Measurements from ENCODE around the gene RBPJL. TPM values are rescaled to one million over a fixed set of nuclear protein-coding genes. Genes with fewer than 3 reads are reported as not detected.

RBPJL gene
- total RNA-seq, 4 donors from 2014 or later, result not detected

DNA sequence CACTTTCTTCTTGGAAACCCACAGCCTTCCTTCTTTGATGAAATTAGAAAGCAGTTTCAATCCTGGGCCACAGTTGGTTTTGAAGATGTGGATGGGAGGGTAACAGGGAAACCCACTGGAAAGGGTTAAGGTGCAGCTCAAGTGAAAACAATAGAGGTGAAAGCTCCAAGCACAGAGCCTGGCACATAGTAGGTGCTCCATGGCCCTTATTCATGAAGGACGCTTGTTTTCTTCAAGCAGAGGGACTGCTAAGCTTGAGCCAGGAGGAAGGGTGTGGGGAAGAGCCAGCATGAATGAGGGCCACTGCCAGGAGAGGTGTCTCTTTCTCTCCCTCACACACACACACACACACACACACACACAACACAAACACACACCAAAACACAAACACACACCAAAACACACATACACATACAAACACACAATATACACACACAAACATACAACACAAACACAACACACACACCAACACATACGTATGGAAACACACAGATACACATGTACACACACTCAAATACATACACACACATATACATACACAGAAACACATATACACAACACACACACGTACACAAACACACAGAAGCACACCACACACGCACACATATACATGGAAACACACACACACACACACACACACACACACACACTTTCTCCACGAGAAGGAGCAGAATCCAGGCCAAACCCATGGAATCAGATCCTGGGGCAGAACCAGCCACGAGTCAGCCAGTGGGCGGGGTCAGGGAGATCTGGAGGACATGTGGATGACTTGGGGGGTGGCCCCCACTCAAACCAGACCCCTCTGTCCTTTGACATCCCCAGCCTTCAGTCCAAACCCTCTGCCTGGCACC, 23.7 kb upstream of the RBPJL start:
- no peak for TF ChIP-seq POLR2AphosphoS5 (IDR thresholded peaks at IDR 0.05)
- TF ChIP-seq EP300 (IDR thresholded peaks at IDR 0.05; ENCODE audit: low read depth), result no peak
- TF ChIP-seq POLR2A (IDR thresholded peaks at IDR 0.05), result no peak
- TF ChIP-seq, protein P1, sequence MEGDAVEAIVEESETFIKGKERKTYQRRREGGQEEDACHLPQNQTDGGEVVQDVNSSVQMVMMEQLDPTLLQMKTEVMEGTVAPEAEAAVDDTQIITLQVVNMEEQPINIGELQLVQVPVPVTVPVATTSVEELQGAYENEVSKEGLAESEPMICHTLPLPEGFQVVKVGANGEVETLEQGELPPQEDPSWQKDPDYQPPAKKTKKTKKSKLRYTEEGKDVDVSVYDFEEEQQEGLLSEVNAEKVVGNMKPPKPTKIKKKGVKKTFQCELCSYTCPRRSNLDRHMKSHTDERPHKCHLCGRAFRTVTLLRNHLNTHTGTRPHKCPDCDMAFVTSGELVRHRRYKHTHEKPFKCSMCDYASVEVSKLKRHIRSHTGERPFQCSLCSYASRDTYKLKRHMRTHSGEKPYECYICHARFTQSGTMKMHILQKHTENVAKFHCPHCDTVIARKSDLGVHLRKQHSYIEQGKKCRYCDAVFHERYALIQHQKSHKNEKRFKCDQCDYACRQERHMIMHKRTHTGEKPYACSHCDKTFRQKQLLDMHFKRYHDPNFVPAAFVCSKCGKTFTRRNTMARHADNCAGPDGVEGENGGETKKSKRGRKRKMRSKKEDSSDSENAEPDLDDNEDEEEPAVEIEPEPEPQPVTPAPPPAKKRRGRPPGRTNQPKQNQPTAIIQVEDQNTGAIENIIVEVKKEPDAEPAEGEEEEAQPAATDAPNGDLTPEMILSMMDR (IDR thresholded peaks at IDR 0.05), result no peak
- Histone ChIP-seq H3K4me3 (no peak overlapping the region), H3K36me3 (no peaks in the 10 kb centered on the region), H3K27me3 (peaks cover 6% of the 10 kb centered on the region), H3K9me3 (no peaks in the 10 kb centered on the region), H3K27ac (no peak overlapping the region), H3K4me1 (no peaks in the 10 kb centered on the region)
- 61 to 81% methylated on average over 2 to 7 of the region's 7 CpGs for WGBS, 2 donors (ENCODE audit: low coverage in 1 of 2)
- DNase-seq, result no peak
- intact Hi-C loops (cut with DNase I; ENCODE audit: low total_unique reads) (no loop called here), in situ Hi-C loops (cut with MboI; ENCODE audit: low pct_ligation_motif_present in 1 of 4, low pct_unique_long_range_greater_than_20kb in 1 of 4, low sequenced_read_pairs in 3 of 4) (loop anchor here in 2 of 4 donors (25.0 kb wide), 3 partner anchors 171 to 271 kb away; partner anchors contain the start of genes KCNS1 (in 1 of the 2), WFDC12 (in 1 of the 2) and WFDC5 (in 1 of the 2))

DNA sequence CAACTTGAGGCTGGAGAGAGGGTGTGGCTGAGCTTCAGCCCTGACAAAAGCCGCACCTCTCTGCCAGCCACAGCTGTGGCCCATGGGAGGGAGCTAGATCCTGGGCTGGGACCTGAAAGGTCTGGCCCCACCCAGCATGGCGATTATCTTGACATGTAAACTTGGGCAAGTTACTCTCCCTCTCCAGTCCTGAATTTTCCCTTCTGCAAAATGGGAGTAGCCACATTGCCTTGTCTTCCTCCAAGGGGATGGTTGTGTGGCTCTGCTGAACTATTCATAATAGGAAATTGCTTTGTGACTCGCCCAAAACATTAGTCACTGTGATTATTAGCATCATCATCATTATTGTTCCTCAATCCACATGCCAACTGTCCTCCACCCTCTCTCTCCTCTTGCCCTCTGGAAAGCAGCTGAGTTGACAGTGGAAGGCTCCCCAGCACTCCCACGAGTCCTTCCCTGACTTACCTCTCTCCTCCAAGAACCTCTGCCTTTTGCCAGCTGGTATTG, 23.0 kb upstream of the RBPJL start:
- no peaks in the 10 kb centered on the region for H3K36me3 ChIP-seq
- intact Hi-C loops (cut with DNase I; ENCODE audit: low total_unique reads), result no loop called here
- TF ChIP-seq EP300 (IDR thresholded peaks at IDR 0.05; ENCODE audit: low read depth) (no peak), POLR2AphosphoS5 (IDR thresholded peaks at IDR 0.05) (no peak), POLR2A (IDR thresholded peaks at IDR 0.05) (no peak)
- TF ChIP-seq, protein P1 (IDR thresholded peaks at IDR 0.05), result no peak
- H3K27me3 ChIP-seq, result peaks cover 6% of the 10 kb centered on the region
- no peaks in the 10 kb centered on the region for H3K4me1 ChIP-seq
- no peak overlapping the region for H3K4me3 ChIP-seq
- no peaks in the 10 kb centered on the region for H3K9me3 ChIP-seq
- WGBS, 2 donors (ENCODE audit: low coverage in 1 of 2), result 7 to 45% methylated on average over 2 to 4 of the region's 4 CpGs
- no peak for DNase-seq
- in situ Hi-C loops (cut with MboI; ENCODE audit: low pct_ligation_motif_present in 1 of 4, low pct_unique_long_range_greater_than_20kb in 1 of 4, low sequenced_read_pairs in 3 of 4), result loop anchor here in 2 of 4 donors (25.0 kb wide), 3 partner anchors 171 to 271 kb away; partner anchors contain the start of genes KCNS1 (in 1 of the 2), WFDC12 (in 1 of the 2) and WFDC5 (in 1 of the 2)
- no peak overlapping the region for H3K27ac ChIP-seq

DNA sequence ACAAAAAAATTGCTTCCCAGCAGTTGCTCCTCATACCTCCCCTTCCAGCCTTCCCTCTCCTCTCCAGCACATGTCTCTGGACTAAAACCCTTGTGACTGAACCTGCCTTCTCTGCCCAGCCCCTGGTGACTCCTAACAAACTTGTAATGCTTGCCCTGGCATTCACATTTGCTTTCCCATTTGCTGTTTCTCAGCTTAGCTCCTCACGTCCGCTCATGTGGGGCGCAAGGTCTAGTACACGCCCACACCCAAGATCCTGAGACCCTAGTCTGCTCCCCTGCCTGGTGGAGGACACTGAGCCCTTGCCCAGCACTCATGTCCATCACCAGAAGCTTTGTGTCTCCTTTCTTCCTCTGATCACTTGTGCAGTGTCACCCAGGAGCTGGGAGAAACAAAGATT, 18.3 kb upstream of the RBPJL start:
- no peak overlapping the region for H3K27ac ChIP-seq
- no peaks in the 10 kb centered on the region for H3K9me3 ChIP-seq
- TF ChIP-seq POLR2A (IDR thresholded peaks at IDR 0.05) (no peak), EP300 (IDR thresholded peaks at IDR 0.05; ENCODE audit: low read depth) (no peak), POLR2AphosphoS5 (IDR thresholded peaks at IDR 0.05) (no peak)
- TF ChIP-seq, protein P1 (IDR thresholded peaks at IDR 0.05), result no peak
- in situ Hi-C loops (cut with MboI; ENCODE audit: low pct_ligation_motif_present in 1 of 4, low pct_unique_long_range_greater_than_20kb in 1 of 4, low sequenced_read_pairs in 3 of 4), result loop anchor here in 2 of 4 donors (25.0 kb wide), 3 partner anchors 176 to 276 kb away; partner anchors contain the start of genes KCNS1 (in 1 of the 2), WFDC12 (in 1 of the 2) and WFDC5 (in 1 of the 2)
- intact Hi-C loops (cut with DNase I; ENCODE audit: low total_unique reads), result no loop called here
- WGBS, 2 donors (ENCODE audit: low coverage in 1 of 2), result 73 to 82% methylated on average over 3 to 4 of the region's 4 CpGs
- H3K4me3 ChIP-seq, result no peak overlapping the region
- peaks cover 6% of the 10 kb centered on the region for H3K27me3 ChIP-seq
- H3K4me1 ChIP-seq, result peaks cover 0 to 12% (median 6%) of the 10 kb centered on the region in 4 donors
- no peaks in the 10 kb centered on the region for H3K36me3 ChIP-seq
- no peak for DNase-seq

DNA sequence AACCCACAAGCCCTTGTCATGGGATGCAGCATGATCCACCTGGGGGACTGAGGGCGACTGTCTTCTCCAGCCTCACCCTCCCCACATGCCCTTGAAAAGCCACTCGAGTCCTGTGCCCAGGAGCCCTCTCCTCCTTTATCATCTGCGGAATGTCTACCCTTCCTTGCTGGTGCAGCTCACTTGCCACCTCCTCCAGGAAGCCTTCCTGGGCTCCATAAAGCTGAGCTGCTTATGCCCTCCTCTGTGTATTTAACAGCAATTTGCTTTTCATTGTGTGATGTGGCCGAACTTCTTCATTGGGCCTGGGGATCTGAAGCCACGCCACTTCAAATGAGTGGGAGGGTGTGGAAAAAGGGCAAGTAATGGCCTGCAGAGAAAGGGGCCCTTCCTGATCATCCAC, 17.8 kb upstream of the RBPJL start:
- WGBS, 2 donors (ENCODE audit: low coverage in 1 of 2), result 79 to 84% methylated on average over 2 to 5 of the region's 5 CpGs
- no peaks in the 10 kb centered on the region for H3K9me3 ChIP-seq
- TF ChIP-seq POLR2AphosphoS5 (IDR thresholded peaks at IDR 0.05) (no peak), POLR2A (IDR thresholded peaks at IDR 0.05) (no peak)
- TF ChIP-seq, protein P1 (IDR thresholded peaks at IDR 0.05), result no peak
- H3K4me3 ChIP-seq, result no peak overlapping the region
- H3K27me3 ChIP-seq, result peaks cover 7% of the 10 kb centered on the region
- peaks cover 0 to 15% (median 9%) of the 10 kb centered on the region in 4 donors for H3K4me1 ChIP-seq
- DNase-seq, result no peak
- intact Hi-C loops (cut with DNase I; ENCODE audit: low total_unique reads) (no loop called here), in situ Hi-C loops (cut with MboI; ENCODE audit: low pct_ligation_motif_present in 1 of 4, low pct_unique_long_range_greater_than_20kb in 1 of 4, low sequenced_read_pairs in 3 of 4) (loop anchor here in 2 of 4 donors (25.0 kb wide), 3 partner anchors 177 to 277 kb away; partner anchors contain the start of genes KCNS1 (in 1 of the 2), WFDC12 (in 1 of the 2) and WFDC5 (in 1 of the 2))
- no peak overlapping the region for H3K27ac ChIP-seq
- H3K36me3 ChIP-seq, result no peaks in the 10 kb centered on the region
